ENCODE data around the gene GOLGA8R.
"Not testable (repeated sequence)": the region's sequence is repeated elsewhere in the genome, so short reads cannot be mapped to it uniquely, and the experiment has no call there.

The GOLGA8R gene, protein sequence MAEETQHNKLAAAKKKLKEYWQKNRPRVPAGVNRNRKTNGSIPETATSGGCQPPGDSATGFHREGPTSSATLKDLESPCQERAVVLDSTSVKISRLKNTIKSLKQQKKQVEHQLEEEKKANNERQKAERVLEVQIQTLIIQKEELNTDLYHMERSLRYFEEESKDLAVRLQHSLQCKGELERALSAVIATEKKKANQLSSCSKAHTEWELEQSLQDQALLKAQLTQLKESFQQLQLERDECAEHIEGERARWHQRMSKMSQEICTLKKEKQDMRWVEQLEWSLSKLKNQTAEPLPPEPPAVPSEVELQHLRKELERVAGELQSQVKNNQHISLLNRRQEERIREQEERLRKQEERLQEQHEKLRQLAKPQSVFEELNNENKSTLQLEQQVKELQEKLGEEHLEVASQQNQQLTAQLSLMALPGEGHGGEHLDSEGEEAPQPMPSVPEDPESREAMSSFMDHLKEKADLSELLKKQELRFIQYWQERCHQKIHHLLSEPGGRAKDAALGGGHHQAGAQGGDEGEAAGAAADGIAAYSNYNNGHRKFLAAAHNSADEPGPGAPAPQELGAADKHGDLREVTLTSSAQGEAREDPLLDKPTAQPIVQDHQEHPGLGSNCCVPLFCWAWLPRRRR

DNA sequence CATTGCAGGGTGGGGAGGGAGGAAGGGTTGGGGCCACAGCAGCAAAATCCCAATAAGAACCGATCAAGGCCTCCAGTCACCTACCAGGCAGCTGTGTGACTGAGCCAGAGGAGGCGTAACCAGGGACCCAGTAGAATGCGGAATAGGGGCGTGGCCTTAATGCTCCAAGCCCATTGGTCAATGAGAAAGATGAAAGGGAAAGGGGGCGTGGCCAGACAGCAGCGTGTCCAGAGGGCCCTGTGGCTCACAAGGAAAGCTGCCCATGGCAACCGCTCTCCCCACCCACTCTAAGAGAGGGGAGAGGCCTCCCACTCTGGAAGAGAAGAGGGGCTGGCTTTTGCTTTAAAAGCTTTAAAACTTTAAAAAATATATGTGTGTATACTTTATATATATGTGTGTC lies at the start of gene GOLGA8R:
Gene GOLGA8R (minus strand): TSS at position 101 of the 400 bp plus-strand sequence. CDS start 98 bp downstream, at position 3.
- DNase-seq, result not testable (repeated sequence)

DNA sequence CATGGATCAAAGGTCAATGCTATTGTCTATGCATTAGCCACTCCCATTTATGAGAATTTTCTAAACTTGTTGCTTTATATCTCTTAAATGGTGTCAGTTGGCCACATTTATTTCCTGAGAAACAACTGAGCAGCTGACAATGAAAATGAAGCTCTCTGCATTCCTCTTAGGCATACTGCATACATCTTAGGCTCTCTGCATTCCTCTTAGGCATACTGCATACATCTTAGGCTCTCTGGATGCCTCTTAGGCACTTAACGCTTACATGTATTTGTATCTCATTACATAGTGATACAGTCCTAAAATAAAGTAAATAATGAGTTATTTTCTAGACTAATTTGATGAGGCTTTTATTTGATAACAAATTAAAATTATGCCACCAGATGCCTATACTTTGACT lies 49.8 kb upstream of the GOLGA8R start:
- DNase-seq, result not testable (repeated sequence)

DNA sequence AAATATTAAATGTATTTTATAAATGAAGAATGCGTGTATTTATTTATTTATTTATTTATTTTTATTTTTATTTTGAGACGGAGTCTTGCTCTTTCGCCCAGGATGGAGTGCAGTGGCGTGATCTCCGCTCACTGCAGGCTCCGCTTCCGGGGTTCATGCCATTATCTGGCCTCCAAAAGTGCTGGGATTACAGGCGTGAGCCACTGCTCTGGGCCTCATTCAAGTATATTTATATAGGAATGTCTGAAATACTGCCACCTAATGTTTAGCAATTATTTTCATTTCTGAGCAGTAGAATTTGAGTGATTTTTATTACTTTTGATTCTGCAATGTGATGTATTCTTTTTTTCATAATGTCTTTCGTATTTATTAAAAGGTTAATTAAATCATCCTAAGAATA lies 48.1 kb upstream of the GOLGA8R start:
- not testable (repeated sequence) for DNase-seq

DNA sequence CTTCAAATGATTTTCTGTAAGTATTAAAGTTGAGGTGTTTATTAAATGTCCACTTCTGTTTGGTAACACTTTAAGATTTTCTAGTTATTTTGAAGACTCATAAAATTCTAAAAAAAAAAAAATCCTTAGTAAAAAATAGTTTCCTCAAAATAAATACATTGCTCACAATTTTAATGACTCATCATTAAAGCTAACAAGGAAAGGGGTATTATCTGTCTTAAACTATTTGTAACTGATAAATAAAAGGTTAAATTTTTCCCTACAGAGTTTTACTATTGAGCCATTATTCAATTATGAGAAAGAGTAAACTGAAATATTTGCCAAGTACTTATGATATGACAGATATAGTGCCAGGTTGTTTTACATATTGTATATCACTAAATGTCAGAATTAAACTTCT lies 38.6 kb upstream of the GOLGA8R start:
- not testable (repeated sequence) for DNase-seq

DNA sequence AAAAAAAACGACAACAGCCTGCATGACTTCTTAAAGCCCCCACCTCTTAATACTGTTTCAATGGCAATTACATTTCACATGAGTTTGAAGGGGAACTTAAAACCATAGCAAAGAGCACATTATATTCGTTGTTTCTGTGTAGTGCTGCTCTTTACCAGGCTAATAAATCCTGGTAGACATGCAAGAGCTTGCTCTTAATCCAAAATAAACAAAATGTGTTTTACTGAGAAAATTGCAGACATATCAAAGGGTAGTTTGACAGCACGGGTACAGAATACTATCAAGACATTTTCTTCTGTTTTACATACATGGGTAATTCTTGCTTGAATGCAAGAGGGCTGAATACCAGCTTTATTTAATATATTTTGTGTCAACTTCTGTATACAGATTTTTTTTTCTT lies 24.3 kb upstream of the GOLGA8R start:
- DNase-seq, result not testable (repeated sequence)

DNA sequence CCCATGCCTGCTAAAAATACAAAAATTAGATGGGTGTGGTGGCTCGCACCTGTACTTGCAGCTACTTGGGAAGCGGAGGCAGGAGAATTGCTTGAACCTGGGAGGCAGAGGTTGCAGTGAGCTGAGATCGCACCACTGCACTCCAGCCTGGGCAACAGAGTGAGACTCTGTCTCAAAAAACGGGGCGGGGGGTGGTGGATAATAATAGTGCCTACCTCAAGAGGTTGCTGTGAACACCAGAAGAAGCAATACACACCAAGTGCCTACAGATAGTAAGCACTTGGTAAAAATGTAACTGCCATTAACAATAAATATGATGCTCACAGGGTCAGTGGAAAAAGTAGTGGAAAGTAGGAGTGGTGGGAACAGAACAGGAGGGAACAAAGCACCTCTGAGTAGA lies 21.8 kb upstream of the GOLGA8R start:
- not testable (repeated sequence) for DNase-seq

DNA sequence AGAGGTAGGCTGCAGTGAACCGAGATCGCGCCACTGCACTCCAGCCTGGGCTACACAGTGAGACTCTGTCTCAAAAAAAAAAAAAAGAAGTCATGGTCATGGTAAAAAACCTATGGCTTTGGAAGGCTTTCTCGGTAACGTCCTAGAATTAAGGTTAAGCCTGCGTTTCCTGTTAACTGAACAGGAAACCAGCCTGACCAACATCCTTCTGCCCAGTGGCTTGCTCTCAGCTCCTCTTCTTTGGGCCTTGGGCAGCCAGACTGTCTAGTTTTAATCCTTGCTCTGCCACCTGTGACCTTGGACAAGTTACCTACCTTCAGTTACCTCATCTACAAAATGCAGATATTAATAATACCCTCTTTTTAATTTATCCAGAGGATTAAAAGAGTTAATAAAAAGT lies 6.7 kb upstream of the GOLGA8R start:
- DNase-seq, result not testable (repeated sequence)

DNA sequence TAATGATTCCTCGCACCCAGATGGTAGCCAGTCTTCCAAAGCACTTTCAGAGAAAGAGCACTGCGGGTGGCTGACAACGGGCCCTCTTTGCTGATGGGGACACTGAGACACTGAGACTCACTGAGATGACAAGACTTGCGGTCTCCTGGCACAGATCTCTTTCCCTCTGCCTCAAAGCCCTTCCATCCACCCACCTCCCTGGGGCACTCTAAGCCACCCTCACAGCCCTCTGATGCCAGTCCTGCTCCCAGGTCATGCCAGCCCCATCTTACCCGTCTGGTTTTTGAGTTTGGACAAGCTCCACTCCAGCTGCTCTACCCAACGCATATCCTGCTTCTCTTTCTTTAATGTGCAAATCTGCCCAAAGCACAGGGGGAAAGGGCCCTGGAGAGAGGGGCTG lies 6.4 kb downstream of the GOLGA8R start:
- not testable (repeated sequence) for DNase-seq

DNA sequence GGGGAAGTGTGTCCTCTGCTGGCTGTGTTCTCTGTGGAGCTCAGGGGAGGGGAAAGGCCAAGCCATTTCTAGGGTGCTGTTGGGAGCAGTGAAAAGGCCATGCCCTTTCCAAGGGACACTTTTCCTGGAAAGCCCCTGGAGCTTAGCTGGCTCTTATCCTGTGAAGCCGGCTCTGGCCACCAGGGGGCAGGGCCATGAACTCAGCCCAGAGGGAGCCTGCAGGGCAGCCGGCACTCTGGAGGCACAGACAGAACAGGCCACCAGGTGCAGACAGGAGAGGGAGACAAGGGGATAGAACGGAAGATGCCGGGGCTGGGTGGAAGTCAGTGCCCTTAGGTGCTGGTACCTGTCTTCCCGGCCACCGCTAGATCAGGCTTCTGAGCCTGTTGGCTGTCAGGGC lies 15.1 kb downstream of the GOLGA8R start:
- DNase-seq, result not testable (repeated sequence)

DNA sequence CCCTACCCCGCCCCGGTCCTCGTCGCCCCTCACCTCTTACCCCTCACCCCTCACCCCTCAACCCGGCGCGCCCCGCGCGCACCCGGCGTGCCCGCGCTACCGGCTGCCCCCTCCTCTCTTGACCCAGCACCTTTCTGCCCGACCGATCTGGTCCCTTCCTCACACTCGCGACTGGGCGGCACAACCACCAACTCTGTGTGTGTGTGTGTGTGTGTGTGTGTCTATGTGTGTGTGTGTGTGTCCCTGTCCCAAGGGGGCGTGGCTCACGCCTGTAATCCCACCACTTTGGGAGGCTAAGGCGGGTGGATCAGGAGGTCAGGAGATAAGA lies 20.4 kb downstream of the GOLGA8R start:
- not testable (repeated sequence) for DNase-seq

DNA sequence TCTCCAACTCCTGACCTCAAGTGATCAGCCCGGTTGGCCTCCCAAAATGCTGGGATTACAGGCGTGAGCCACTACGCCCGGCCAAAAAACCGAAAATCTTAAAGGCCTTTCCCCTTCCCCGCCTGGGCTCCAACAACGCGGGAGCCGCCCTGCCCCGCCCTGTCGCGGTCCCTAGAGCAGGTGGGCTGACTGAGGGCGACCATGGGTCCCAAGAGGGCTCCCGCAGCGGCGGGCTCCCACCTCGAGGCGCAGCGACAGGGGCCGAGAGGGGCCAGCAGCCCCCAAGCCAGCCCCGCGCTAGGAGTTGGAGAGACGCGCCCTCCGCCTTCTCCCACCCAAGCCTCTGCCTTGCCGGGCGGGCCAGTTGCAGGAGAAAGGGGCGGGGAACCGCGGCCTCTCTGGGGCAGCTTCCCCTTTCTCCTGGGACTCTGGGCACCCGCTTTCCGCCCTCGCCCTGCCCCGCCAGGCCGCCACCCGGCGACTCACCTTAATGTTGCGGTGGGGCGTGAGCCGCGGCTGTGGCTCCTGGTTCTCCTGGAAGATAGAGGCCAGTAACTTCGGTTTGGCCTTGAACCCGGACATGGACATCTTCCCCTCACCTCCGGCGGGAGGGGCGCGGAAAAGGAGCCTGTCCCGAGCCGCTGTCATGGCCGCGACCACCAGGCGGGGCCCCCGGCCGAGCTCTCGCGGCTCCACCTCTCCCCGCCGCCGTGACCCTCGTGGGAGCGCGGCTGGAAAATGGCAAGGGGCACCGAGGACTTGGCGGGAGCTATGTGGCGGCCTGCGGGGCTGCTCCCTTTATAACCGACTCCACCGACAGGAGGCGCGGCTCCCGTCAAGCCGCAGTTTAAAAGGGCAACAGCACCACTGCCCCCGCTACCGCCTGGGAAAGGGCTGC lies 21.0 kb downstream of the GOLGA8R start, which contains the start of gene CHRFAM7A:
Gene CHRFAM7A (minus strand): TSS at position 775 of the 898 bp plus-strand sequence. CDS start 10,189 bp downstream, outside the sequence.
- not testable (repeated sequence) for DNase-seq

DNA sequence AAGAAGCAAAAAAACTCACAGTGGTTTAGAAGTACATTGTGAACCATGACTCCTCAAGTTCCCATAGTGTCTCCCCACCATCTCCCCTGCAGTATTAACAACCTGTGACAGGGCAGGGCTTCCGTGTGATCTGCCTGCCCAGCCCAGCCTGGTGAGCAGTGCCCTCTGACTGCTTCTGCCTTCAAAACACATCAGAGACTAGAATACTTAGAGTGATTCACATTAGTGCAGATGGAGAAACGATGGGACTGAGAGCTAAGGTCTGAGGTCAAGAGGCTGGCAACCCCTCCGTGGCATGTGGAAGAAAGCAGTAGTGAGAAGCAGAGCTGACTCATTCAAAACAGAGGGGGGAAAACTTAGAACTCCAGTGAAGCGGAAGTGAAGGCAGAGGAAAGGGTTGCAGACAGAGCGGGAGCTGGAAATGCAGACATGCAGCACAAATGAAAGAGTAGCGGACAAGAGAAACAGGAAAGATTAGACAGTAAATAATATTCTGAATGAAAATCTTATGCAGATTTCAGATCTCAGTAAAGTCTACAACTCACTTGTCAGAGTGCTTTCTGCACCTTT lies 27.7 kb downstream of the GOLGA8R start:
- not testable (repeated sequence) for DNase-seq

DNA sequence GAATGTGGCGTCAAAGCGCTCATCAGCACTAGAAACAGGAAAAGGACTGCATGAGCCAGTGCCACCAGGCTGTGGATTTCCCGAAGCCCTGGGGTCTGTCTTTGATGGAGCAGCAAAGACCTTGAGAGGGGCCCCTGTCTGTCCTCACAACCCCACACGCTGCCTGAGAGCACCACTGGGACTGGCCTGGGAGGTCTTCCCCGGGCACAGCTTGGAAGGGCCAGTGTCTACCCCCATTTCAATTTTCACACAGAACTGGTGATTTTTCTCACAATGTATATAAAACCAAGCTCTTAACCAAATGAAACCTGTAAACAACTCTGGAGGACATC lies 37.0 kb downstream of the GOLGA8R start:
- not testable (repeated sequence) for DNase-seq

DNA sequence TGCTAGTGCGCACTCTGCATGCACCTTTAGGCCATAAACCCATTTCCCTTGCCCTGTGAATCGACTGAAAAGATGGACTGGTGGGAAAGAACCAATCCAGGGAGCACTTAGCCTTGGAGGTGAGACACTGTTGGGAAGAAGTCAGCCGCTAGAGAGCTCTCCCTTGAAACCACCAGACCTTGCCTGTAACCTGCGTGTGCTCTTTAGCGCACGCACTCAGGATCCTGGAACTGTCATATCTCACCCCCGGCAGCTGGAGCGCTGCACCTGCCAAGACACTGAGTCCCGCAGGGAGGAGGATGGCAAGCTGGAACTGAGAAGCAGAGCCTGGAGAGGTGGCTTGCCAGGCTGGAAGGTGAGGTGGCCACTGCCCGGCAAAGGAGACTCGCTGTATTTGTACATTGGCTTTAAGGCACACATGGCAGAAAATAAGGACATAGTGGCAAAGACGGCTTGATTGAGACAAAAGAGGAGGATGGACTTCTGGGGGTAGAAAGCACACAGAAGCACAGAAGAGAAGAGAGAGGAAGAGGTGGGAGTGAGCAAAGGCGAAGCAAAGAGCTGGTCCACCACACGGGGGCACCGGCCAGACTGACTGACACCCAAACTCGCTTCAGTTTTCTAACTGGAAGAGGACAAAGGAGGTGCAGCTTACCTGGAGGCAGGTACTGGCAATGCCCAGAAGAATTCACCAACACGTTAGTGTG lies 37.5 kb downstream of the GOLGA8R start:
- DNase-seq, result not testable (repeated sequence)

DNA sequence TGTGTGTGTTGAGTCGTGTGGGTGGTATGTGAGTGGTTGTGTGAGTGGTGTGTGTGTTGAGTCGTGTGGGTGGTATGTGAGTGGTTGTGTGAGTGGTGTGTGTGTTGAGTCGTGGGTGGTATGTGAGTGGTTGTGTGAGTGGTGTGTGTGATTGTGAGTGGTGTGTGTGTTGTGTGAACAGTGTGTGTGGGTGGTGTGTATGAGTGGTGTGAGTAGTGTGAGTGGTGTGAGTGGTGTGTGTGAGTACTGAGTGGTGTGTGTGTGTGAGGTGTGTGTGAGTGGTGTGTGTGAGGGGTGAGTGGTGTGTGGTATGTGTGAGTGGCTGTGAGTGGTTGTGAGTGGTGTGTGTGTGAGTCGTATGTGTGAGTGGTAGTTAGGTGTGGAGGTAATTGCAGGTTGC lies 38.2 kb downstream of the GOLGA8R start:
- DNase-seq, result not testable (repeated sequence)

DNA sequence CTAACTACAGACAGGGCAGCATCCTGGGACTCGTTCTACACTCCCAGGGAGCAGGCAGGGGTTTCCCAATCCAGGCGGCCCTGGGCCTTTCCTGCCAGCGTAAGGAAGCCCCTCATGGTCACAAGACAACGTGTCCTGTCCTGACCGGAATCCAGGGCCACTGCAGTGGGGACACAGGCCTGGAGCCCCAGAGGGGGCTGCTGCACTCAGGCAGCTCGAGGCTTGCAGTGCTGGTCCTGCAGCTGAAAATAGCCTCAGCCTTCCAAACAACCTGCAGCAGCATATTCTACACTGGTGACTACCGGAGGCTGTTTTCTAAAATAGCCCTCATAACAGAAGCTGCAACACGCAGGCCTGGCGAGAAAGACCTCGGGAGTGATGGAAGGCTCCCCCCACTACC lies 39.2 kb downstream of the GOLGA8R start:
- DNase-seq, result not testable (repeated sequence)

DNA sequence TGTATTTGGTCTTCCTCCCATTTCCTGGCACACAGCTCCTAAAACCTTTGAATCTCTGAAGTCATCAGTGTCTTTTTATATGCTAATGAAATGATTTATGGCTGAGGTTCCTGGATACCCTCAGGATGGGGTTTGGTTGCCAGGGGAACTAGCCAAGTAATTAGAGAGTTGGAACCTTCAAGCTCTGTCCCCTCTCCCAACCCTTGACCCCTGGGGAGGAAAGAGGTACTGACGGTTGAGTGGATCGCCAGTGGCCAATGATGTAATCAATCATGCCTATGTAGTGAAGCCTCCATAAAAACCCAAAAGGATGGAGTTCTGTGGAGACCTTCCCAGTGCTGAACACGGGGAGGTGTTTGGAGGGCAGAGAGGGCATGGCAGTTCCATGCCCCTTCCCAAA lies 45.8 kb downstream of the GOLGA8R start:
- not testable (repeated sequence) for DNase-seq

DNA sequence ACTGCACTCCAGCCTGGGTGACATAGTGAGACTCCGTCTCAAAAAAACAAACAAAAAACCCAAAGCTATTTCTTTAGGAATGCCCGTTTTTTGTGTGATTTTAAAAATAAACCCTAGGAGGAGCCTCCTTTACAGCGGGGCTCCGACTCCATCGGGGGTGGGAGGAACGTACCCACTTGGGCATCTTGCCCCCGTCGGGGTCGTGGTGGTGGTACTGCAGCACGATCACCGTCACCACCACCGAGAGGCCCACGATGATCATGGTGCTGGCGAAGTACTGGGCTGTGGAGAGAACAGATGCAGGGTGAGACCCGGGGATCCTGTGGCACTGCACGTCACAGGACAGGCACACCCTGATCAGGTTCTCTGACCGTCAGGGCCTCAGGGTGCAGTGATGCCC lies 46.8 kb downstream of the GOLGA8R start:
- not testable (repeated sequence) for DNase-seq

DNA sequence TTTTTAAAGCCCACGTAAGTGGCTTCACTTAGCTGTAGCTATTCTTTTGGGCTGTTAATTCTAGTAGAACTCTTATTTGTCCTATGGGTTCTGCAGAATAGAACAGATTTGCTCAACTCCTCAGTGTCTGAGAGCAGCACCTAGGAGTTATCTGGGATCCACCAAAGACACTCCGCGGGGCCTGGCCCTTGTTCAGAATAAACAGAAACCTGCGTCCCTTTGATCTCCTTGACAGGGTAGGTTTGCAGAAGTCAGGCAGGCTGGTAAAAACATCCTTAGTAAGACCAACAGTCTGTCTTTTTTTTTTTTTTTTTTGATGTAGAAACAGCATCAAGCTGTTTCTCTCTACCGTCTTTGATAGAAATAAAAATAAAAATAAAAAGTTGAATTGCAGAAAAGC lies 52.7 kb downstream of the GOLGA8R start:
- not testable (repeated sequence) for DNase-seq

DNA sequence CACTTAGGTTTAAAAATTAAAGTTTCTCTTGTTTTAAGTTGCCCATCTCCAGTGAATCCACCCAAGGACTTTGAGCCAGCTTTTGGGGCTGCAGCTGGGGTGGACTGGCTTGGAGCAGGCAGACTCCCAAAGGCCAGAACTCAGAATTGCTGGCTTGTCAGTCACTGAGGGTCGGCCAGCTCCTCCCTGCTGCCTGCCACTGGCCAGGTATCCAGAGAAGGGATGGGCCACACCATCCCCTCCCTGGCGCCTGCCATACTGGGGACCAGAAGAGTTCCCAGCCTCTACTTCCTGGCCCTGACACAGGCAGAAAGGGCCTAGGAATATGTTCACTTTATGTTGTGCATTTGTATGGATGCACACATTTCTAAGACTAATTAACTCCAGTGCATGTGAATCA lies 53.1 kb downstream of the GOLGA8R start:
- not testable (repeated sequence) for DNase-seq

DNA sequence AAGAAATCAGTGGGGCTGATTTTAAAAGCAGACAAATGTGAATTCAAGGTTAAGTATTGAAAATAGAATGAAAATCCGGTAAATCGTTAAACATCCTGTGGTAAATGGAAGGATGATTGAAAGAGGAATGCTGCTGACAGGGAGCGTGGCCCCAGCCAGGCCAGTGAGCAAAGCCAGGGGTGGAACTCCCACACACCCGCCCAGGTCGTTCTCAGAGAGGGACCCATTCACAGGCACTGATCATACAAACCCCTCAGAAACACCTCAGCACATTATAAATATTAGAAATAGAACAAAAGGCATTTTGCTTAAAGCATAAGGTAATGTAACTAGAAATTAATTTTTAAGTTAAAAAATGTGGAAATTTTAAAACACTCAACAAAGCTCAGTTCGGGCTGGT lies 59.0 kb downstream of the GOLGA8R start:
- not testable (repeated sequence) for DNase-seq
